B cell (primary cell): ENCODE data around the gene PARP16. TPM values are rescaled to one million over a fixed set of nuclear protein-coding genes. Genes with fewer than 3 reads are reported as not detected.

Experiments
- ATAC-seq: fragments of 200-7000 bp; cut with Tn5 transposase; one replicate; pipeline ENCODE4 v1.10.0; 2021; ENCODE audit warnings: low read depth, mild to moderate bottlenecking, moderate number of reproducible peaks, moderate library complexity
- CTCF ChIA-PET: fragments of 350-600 bp; sonication (Branson Sonifier 250); formaldehyde crosslinking; loops from one replicate; lab custom pipeline; 2021; ENCODE audit warnings: antibody characterized with exemption, inconsistent platforms; lab: Charles Lee
- POLR2A ChIA-PET: fragments of 350-600 bp; sonication (Branson Sonifier 250); formaldehyde crosslinking; loops from one replicate; lab custom pipeline; 2021; ENCODE audit warnings: antibody characterized with exemption; lab: Charles Lee
- DNase-seq: peaks from one replicate; pipeline ENCODE4 v3.0.0; 2013
- H2AFZ ChIP-seq: 2 replicates; pipeline ENCODE4 v1.6.1; 2012; ENCODE audit warnings: mild to moderate bottlenecking, low read depth, low read length; ENCODE audit not compliant: insufficient read depth, poor library complexity, severe bottlenecking
- H3K27ac ChIP-seq, 2 donors: 1 replicate in 1 of 2; 2 replicates in 1 of 2; pipeline ENCODE4 v1.5.1; 2012 to 2013; ENCODE audit warnings: low read length in 2 of 2, mild to moderate bottlenecking in 2 of 2, moderate library complexity in 1 of 2
- H3K27me3 ChIP-seq, 4 experiments: fragments of 200-600 bp in 1 of 4; sonication (generic) in 1 of 4; replicated peaks in 1 of 4; 1 replicate in 2 of 4; 2 replicates in 2 of 4; pipeline versions ENCODE4 v1.6.1 to v1.7.0; 2013 to 2016; ENCODE audit warnings: low read length in 3 of 4, mild to moderate bottlenecking in 2 of 4, mixed read lengths in 1 of 4, moderate library complexity in 1 of 4; ENCODE audit not compliant: insufficient read depth in 4 of 4, control insufficient read depth in 3 of 4; ENCODE audit errors: control extremely low read depth in 1 of 4
- H3K36me3 ChIP-seq, 2 experiments: replicated peaks in 1 of 2; 1 replicate in 1 of 2; 2 replicates in 1 of 2; pipeline versions ENCODE4 v1.6.1 to v1.7.1; 2013; ENCODE audit warnings: low read length in 1 of 2; ENCODE audit not compliant: insufficient read depth in 2 of 2, control insufficient read depth in 1 of 2; ENCODE audit errors: control extremely low read depth in 1 of 2, extremely low read depth in 1 of 2
- H3K4me1 ChIP-seq, 2 donors: fragments of 200-600 bp in 1 of 2; sonication (generic) in 1 of 2; 1 replicate in 1 of 2; 2 replicates in 1 of 2; pipeline versions ENCODE4 v1.5.1 to v1.6.1; 2013 to 2017; ENCODE audit warnings: low read length in 2 of 2; ENCODE audit not compliant: control insufficient read depth in 2 of 2, insufficient read depth in 2 of 2
- H3K4me2 ChIP-seq: replicated peaks from 2 replicates; pipeline ENCODE3; 2012; ENCODE audit warnings: mild to moderate bottlenecking, low read depth, low read length; ENCODE audit not compliant: poor library complexity, severe bottlenecking
- H3K4me3 ChIP-seq, 5 experiments: fragments of 200-600 bp in 1 of 5; sonication (generic) in 1 of 5; 1 replicate in 3 of 5; 2 replicates in 2 of 5; pipeline versions ENCODE4 v1.5.1 to v1.7.0; 2011 to 2016; ENCODE audit warnings: low read length in 4 of 5, mild to moderate bottlenecking in 4 of 5, low read depth in 2 of 5, control low read depth in 1 of 5, moderate library complexity in 1 of 5; ENCODE audit not compliant: insufficient read depth in 1 of 5; ENCODE audit errors: control extremely low read depth in 1 of 5, extremely low read depth in 1 of 5
- H3K79me2 ChIP-seq: fragments of 200-600 bp; sonication (generic); one replicate; pipeline ENCODE4 v1.6.0; 2016; ENCODE audit warnings: low read length; ENCODE audit not compliant: control insufficient read depth, insufficient read depth
- H3K9ac ChIP-seq: fragments of 200-600 bp; sonication (generic); 2 replicates; pipeline ENCODE4 v1.6.1; 2017; ENCODE audit warnings: mild to moderate bottlenecking, low read length, moderate library complexity
- H3K9me3 ChIP-seq, 3 donors: one replicate each; pipeline versions ENCODE4 v1.6.1 to v1.7.1; 2013; ENCODE audit warnings: low read length in 2 of 3; ENCODE audit not compliant: control insufficient read depth in 2 of 3, insufficient read depth in 1 of 3; ENCODE audit errors: control extremely low read depth in 1 of 3
- H4K20me1 ChIP-seq: 2 replicates; pipeline ENCODE4 v1.6.0; 2012; ENCODE audit warnings: mild to moderate bottlenecking, low read length; ENCODE audit not compliant: insufficient read depth, control insufficient read depth, poor library complexity, severe bottlenecking
- H3K27ac Mint-ChIP-seq: one replicate; pipeline ENCODE4 v1.8.0; 2021; ENCODE audit warnings: mixed read lengths
- H3K27me3 Mint-ChIP-seq: one replicate; pipeline ENCODE4 v1.8.0; 2021; ENCODE audit warnings: mixed read lengths
- H3K4me1 Mint-ChIP-seq: one replicate; pipeline ENCODE4 v1.8.0; 2021; ENCODE audit warnings: mixed read lengths
- H3K4me3 Mint-ChIP-seq: one replicate; pipeline ENCODE4 v1.8.0; 2021; ENCODE audit warnings: mixed read lengths
- H3K9me3 Mint-ChIP-seq: one replicate; pipeline ENCODE4 v1.8.0; 2022; ENCODE audit warnings: mixed read lengths; ENCODE audit not compliant: insufficient read depth
- EZH2 ChIP-seq: IDR thresholded peaks from 2 replicates; pipeline ENCODE4 v1.6.1; 2012; ENCODE audit warnings: borderline replicate concordance, low read depth, mild to moderate bottlenecking, moderate library complexity, low read length; ENCODE audit not compliant: insufficient read depth, poor library complexity, severe bottlenecking
- WGBS: methylation state at CpG from one replicate; pipeline ENCODE4 v1.1.5; 2013; ENCODE audit warnings: missing lambda C conversion rate; ENCODE audit not compliant: insufficient coverage; 5-methylcytosine and 5-hydroxymethylcytosine counted together
- intact Hi-C: fragments of 100-400 bp; cut with micrococcal nuclease; formaldehyde crosslinking; loops from one replicate; pipeline ENCODE4 v1.10.0; 2022
- polyA minus RNA-seq: library from RNA; depleted of rRNA, polyadenylated mRNA; stranded (reverse); fragments of >200 nt; gene quantifications from 2 replicates; pipeline ENCODE4 v1.2.3, GENCODE V29; 2012
- polyA plus RNA-seq: library from polyadenylated mRNA; depleted of rRNA; stranded (reverse); fragments of >200 nt; gene quantifications from 2 replicates; pipeline ENCODE4 v1.2.3, GENCODE V29; 2012
- total RNA-seq, 2 donors: library from RNA; stranded (reverse); fragments of 120-200 nt in 1 of 2; gene quantifications; 1 replicate in 1 of 2; 2 replicates in 1 of 2; pipeline versions ENCODE4 v1.2.3 to v1.2.4, GENCODE V29; 2013 to 2022
- TF ChIP-seq, protein P1 (sequence below): fragments of 200-600 bp; IDR thresholded peaks from one replicate; pipeline ENCODE4 v1.8.0; 2022; ENCODE audit warnings: antibody characterized with exemption, mild to moderate bottlenecking

PARP16 gene, protein sequence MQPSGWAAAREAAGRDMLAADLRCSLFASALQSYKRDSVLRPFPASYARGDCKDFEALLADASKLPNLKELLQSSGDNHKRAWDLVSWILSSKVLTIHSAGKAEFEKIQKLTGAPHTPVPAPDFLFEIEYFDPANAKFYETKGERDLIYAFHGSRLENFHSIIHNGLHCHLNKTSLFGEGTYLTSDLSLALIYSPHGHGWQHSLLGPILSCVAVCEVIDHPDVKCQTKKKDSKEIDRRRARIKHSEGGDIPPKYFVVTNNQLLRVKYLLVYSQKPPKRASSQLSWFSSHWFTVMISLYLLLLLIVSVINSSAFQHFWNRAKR
- total RNA-seq (18.2 and 21.6 TPM in 2 replicates), polyA plus RNA-seq (13.9 and 19.1 TPM in 2 replicates), polyA minus RNA-seq (7.4 and 10.6 TPM in 2 replicates)
- total RNA-seq (2013), result 16.9 TPM

- POLR2A ChIA-PET, result interaction anchor here (0.5 to 3.1 kb wide), 11 partner anchors 8 to 1126 kb away, joined by 3 to 34 read pairs (median 8); partner anchors contain the start of genes CLPX, RNU5A-1, RNU5B-1 and SPG21
- peaks cover 18 to 19% of the 10 kb centered on the region in 2 donors for H3K4me1 ChIP-seq
- peak within 1 kb of the TSS; percentile 90 for H3K4me2 ChIP-seq
- H3K4me3 ChIP-seq, result peak within 1 kb of the TSS; percentile 67 to 89 (median 84)
- DNase-seq, result peak; percentile 95
- no peaks in the 10 kb centered on the region for H3K36me3 ChIP-seq
- H3K27me3 ChIP-seq, result no peaks in the 10 kb centered on the region
- peak within 1 kb of the TSS; percentile 89 for H3K4me3 Mint-ChIP-seq
- no peaks in the 10 kb centered on the region for H3K9me3 Mint-ChIP-seq
- no peaks in the 10 kb centered on the region for H4K20me1 ChIP-seq
- H2AFZ ChIP-seq, result peak within 1 kb of the TSS; percentile 99
- no peaks in the 10 kb centered on the region for H3K9me3 ChIP-seq
- peak within 1 kb of the TSS; percentile 87 for H3K9ac ChIP-seq
- peak; percentile 95 for ATAC-seq
- peaks cover 34% of the 10 kb centered on the region for H3K79me2 ChIP-seq
- H3K27ac ChIP-seq, result peak within 1 kb of the TSS; percentile 83 to 91
- WGBS, result 2% methylated on average over 62 of the region's 62 CpGs
- peaks cover 37% of the 10 kb centered on the region for H3K4me1 Mint-ChIP-seq
- CTCF ChIA-PET, result interaction anchor here (0.7 to 3.1 kb wide), 14 partner anchors 8 to 298 kb away, joined by 3 to 25 read pairs (median 4); partner anchors contain the start of genes CLPX, RNU5A-1, RNU5B-1 and SPG21
- intact Hi-C loops, result loop anchor here (1.0 to 5.0 kb wide), 5 partner anchors 8 to 1125 kb away; partner anchors contain the start of genes CLPX, PPIB and RNU5B-1
- peak within 1 kb of the TSS; percentile 89 for H3K27ac Mint-ChIP-seq
- TF ChIP-seq EZH2, result no peak
- TF ChIP-seq, protein P1, sequence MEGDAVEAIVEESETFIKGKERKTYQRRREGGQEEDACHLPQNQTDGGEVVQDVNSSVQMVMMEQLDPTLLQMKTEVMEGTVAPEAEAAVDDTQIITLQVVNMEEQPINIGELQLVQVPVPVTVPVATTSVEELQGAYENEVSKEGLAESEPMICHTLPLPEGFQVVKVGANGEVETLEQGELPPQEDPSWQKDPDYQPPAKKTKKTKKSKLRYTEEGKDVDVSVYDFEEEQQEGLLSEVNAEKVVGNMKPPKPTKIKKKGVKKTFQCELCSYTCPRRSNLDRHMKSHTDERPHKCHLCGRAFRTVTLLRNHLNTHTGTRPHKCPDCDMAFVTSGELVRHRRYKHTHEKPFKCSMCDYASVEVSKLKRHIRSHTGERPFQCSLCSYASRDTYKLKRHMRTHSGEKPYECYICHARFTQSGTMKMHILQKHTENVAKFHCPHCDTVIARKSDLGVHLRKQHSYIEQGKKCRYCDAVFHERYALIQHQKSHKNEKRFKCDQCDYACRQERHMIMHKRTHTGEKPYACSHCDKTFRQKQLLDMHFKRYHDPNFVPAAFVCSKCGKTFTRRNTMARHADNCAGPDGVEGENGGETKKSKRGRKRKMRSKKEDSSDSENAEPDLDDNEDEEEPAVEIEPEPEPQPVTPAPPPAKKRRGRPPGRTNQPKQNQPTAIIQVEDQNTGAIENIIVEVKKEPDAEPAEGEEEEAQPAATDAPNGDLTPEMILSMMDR, result no peak
- H3K27me3 Mint-ChIP-seq, result no peaks in the 10 kb centered on the region
Observed at GRCh38 chr15:65286704-65287519, at the start of gene PARP16. Gene PARP16 (minus strand): TSS chr15:65286883. CDS start chr15:65286426, 457 bp downstream.
